Dendritic cell treated with granulocyte-macrophage colony-stimulating factor and Interleukin-4, amounts not matched to agents 40 ng/mL and 50 ng/mL, for 4 days (primary cell): ENCODE results near the gene TPGS1.

Experiments
- H3K27ac Mint-ChIP-seq: one replicate; pipeline ENCODE4 v1.8.0; 2022; ENCODE audit warnings: mild to moderate bottlenecking, mixed read lengths
- H3K27me3 Mint-ChIP-seq: one replicate; pipeline ENCODE4 v1.8.0; 2022; ENCODE audit warnings: mild to moderate bottlenecking, mixed read lengths
- H3K36me3 Mint-ChIP-seq: one replicate; pipeline ENCODE4 v1.8.0; 2022; ENCODE audit warnings: low read depth, mixed read lengths
- H3K4me1 Mint-ChIP-seq: one replicate; pipeline ENCODE4 v1.8.0; 2022; ENCODE audit warnings: low read depth, mixed read lengths
- H3K4me3 Mint-ChIP-seq: one replicate; pipeline ENCODE4 v1.8.0; 2022; ENCODE audit warnings: mild to moderate bottlenecking, moderate library complexity, mixed read lengths
- H3K9me3 Mint-ChIP-seq: one replicate; pipeline ENCODE4 v1.8.0; 2022; ENCODE audit warnings: mixed read lengths
- intact Hi-C: fragments of 100-400 bp; cut with micrococcal nuclease; formaldehyde crosslinking; loops from one replicate; pipeline ENCODE4 v1.15.0; 2022

Gene TPGS1

GRCh38 chr19:512547-513365, 5.5 kb downstream of the TPGS1 start:
- Mint-ChIP-seq H3K27me3 (peaks cover 21% of the 10 kb centered on the region), H3K4me1 (peaks cover 53% of the 10 kb centered on the region), H3K9me3 (no peaks in the 10 kb centered on the region), H3K36me3 (peaks cover 33% of the 10 kb centered on the region), H3K27ac (peak overlapping the region; percentile 82), H3K4me3 (no peak overlapping the region)
- intact Hi-C loops, result no loop called here

GRCh38 chr19:513368-514165, 6.3 kb downstream of the TPGS1 start:
- Mint-ChIP-seq H3K36me3 (peaks cover 25% of the 10 kb centered on the region), H3K4me1 (peaks cover 45% of the 10 kb centered on the region), H3K27me3 (peaks cover 25% of the 10 kb centered on the region), H3K4me3 (no peak overlapping the region), H3K27ac (no peak overlapping the region), H3K9me3 (no peaks in the 10 kb centered on the region)
- intact Hi-C loops, result no loop called here

- Mint-ChIP-seq H3K36me3 (peaks cover 19% of the 10 kb centered on the region), H3K27me3 (peaks cover 28% of the 10 kb centered on the region), H3K9me3 (no peaks in the 10 kb centered on the region), H3K27ac (no peak overlapping the region), H3K4me3 (no peak overlapping the region), H3K4me1 (peaks cover 38% of the 10 kb centered on the region)
- intact Hi-C loops, result no loop called here
Measured at GRCh38 chr19:514166-514663, 6.9 kb downstream of the TPGS1 start.

- peaks cover 35% of the 10 kb centered on the region for H3K27me3 Mint-ChIP-seq
- H3K27ac Mint-ChIP-seq, result no peak overlapping the region
- no peaks in the 10 kb centered on the region for H3K9me3 Mint-ChIP-seq
- intact Hi-C loops, result no loop called here
- H3K4me3 Mint-ChIP-seq, result no peak overlapping the region
- peaks cover 6% of the 10 kb centered on the region for H3K4me1 Mint-ChIP-seq
- H3K36me3 Mint-ChIP-seq, result peaks cover 17% of the 10 kb centered on the region
Measured at GRCh38 chr19:517721-518597, 10.7 kb downstream of the TPGS1 start.

- intact Hi-C loops, result no loop called here
- H3K27me3 Mint-ChIP-seq, result peaks cover 33% of the 10 kb centered on the region
- H3K4me3 Mint-ChIP-seq, result no peak overlapping the region
- peaks cover 14% of the 10 kb centered on the region for H3K36me3 Mint-ChIP-seq
- no peak overlapping the region for H3K27ac Mint-ChIP-seq
- peaks cover 6% of the 10 kb centered on the region for H3K4me1 Mint-ChIP-seq
- H3K9me3 Mint-ChIP-seq, result no peaks in the 10 kb centered on the region
Measured at GRCh38 chr19:518598-519231, 11.4 kb downstream of the TPGS1 start.

- H3K4me1 Mint-ChIP-seq, result peaks cover 6% of the 10 kb centered on the region
- H3K27ac Mint-ChIP-seq, result no peak overlapping the region
- peaks cover 34% of the 10 kb centered on the region for H3K27me3 Mint-ChIP-seq
- intact Hi-C loops, result no loop called here
- H3K4me3 Mint-ChIP-seq, result no peak overlapping the region
- no peaks in the 10 kb centered on the region for H3K9me3 Mint-ChIP-seq
- peaks cover 7% of the 10 kb centered on the region for H3K36me3 Mint-ChIP-seq
Measured at GRCh38 chr19:519449-519865, 12.2 kb downstream of the TPGS1 start.

- H3K27me3 Mint-ChIP-seq, result peaks cover 40% of the 10 kb centered on the region
- no peak overlapping the region for H3K4me3 Mint-ChIP-seq
- H3K9me3 Mint-ChIP-seq, result no peaks in the 10 kb centered on the region
- peaks cover 6% of the 10 kb centered on the region for H3K36me3 Mint-ChIP-seq
- H3K4me1 Mint-ChIP-seq, result peaks cover 5% of the 10 kb centered on the region
- intact Hi-C loops, result no loop called here
- H3K27ac Mint-ChIP-seq, result no peak overlapping the region
Measured at GRCh38 chr19:522726-523125, 15.4 kb downstream of the TPGS1 start.

- H3K9me3 Mint-ChIP-seq, result no peaks in the 10 kb centered on the region
- intact Hi-C loops, result no loop called here
- H3K36me3 Mint-ChIP-seq, result peaks cover 6% of the 10 kb centered on the region
- peaks cover 37% of the 10 kb centered on the region for H3K27me3 Mint-ChIP-seq
- H3K27ac Mint-ChIP-seq, result no peak overlapping the region
- peaks cover 12% of the 10 kb centered on the region for H3K4me1 Mint-ChIP-seq
- no peak overlapping the region for H3K4me3 Mint-ChIP-seq
Measured at GRCh38 chr19:524062-524674, 16.9 kb downstream of the TPGS1 start.

GRCh38 chr19:525029-525428, 17.7 kb downstream of the TPGS1 start:
- no peaks in the 10 kb centered on the region for H3K9me3 Mint-ChIP-seq
- H3K27ac Mint-ChIP-seq, result peak overlapping the region; percentile 30
- peaks cover 19% of the 10 kb centered on the region for H3K4me1 Mint-ChIP-seq
- H3K36me3 Mint-ChIP-seq, result peaks cover 1% of the 10 kb centered on the region
- peaks cover 35% of the 10 kb centered on the region for H3K27me3 Mint-ChIP-seq
- no peak overlapping the region for H3K4me3 Mint-ChIP-seq
- intact Hi-C loops, result no loop called here

GRCh38 chr19:525857-526419, 18.6 kb downstream of the TPGS1 start:
- peaks cover 28% of the 10 kb centered on the region for H3K4me1 Mint-ChIP-seq
- peaks cover 34% of the 10 kb centered on the region for H3K27me3 Mint-ChIP-seq
- H3K27ac Mint-ChIP-seq, result no peak overlapping the region
- H3K36me3 Mint-ChIP-seq, result no peaks in the 10 kb centered on the region
- intact Hi-C loops, result no loop called here
- no peaks in the 10 kb centered on the region for H3K9me3 Mint-ChIP-seq
- H3K4me3 Mint-ChIP-seq, result no peak overlapping the region

- peak overlapping the region; percentile 92 for H3K4me3 Mint-ChIP-seq
- H3K4me1 Mint-ChIP-seq, result peaks cover 47% of the 10 kb centered on the region
- peaks cover 25% of the 10 kb centered on the region for H3K36me3 Mint-ChIP-seq
- peak overlapping the region; percentile 74 for H3K27ac Mint-ChIP-seq
- peaks cover 18% of the 10 kb centered on the region for H3K27me3 Mint-ChIP-seq
- no peaks in the 10 kb centered on the region for H3K9me3 Mint-ChIP-seq
- intact Hi-C loops, result loop anchor here (5.0 kb wide), 1 partner anchor 42 kb away; the partner anchor contains the start of gene BSG
Measured at GRCh38 chr19:530134-531008, 23.1 kb downstream of the TPGS1 start.
